Stimulated activated naive CD8-positive, alpha-beta T cell treated with anti-CD3 and anti-CD28 coated beads, Interleukin-15, Interleukin-2, amounts not matched to agents 100 ng/mL and 50 ng/mL, for 24 hours (primary cell): ENCODE data around the gene PCDHGB1.
A peak's percentile ranks its signal among the peaks of the same experiment; 100 is the strongest.
"Not testable (repeated sequence)": the region's sequence is repeated elsewhere in the genome, so short reads cannot be mapped to it uniquely, and the experiment has no call there.

Experiments used
- H3K27ac Mint-ChIP-seq: one replicate; pipeline ENCODE4 v1.8.0; 2021; ENCODE audit warnings: mild to moderate bottlenecking, mixed read lengths
- H3K27me3 Mint-ChIP-seq: one replicate; pipeline ENCODE4 v1.8.0; 2021; ENCODE audit warnings: mixed read lengths
- H3K36me3 Mint-ChIP-seq: one replicate; pipeline ENCODE4 v1.8.0; 2021; ENCODE audit warnings: low read depth, mixed read lengths
- H3K4me1 Mint-ChIP-seq: one replicate; pipeline ENCODE4 v1.8.0; 2021; ENCODE audit warnings: low read depth, mixed read lengths
- H3K4me3 Mint-ChIP-seq: one replicate; pipeline ENCODE4 v1.8.0; 2021; ENCODE audit warnings: mild to moderate bottlenecking, mixed read lengths
- H3K9me3 Mint-ChIP-seq: one replicate; pipeline ENCODE4 v1.8.0; 2021; ENCODE audit warnings: mixed read lengths

Gene PCDHGB1

DNA sequence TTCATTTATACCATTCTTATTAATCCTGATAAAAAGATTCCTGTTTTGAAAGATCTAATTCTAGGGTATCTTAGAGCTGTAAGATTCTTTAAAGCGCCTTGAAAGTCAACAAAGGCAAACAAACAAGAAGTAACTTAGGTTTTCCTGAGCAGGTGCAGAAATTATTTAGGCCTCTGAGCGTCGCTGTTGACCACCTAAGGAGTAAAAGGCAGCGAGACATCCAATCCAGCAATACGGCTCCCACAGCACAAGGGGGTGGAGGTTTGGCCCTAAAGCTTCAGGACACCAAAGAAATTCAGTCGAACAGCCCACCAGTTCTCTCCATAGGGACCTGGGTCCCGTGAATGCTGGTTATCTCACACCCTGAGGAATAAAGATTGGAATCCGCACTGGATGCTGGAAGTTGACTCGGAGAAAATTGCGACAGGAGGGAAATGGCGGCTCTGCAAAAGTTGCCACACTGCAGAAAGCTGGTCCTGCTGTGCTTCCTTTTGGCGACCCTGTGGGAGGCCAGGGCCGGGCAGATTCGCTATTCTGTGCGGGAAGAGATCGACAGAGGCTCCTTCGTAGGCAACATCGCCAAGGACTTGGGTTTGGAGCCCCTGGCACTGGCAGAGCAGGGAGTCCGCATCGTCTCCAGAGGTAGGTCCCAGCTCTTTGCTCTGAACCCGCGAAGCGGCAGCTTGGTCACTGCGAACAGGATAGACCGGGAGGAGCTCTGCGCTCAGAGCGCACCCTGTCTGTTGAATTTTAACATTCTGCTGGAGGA, 11.2 kb upstream of the PCDHGB1 start, which contains the start of gene PCDHGA2:
PCDHGA2 (plus strand) TSS at position 223 of the 769 bp plus-strand sequence.
- no peaks in the 10 kb centered on the region for H3K4me1 Mint-ChIP-seq
- H3K27me3 Mint-ChIP-seq = peaks cover 94% of the 10 kb centered on the region
- H3K36me3 Mint-ChIP-seq = peaks cover 28% of the 10 kb centered on the region
- no peak within 1 kb of the TSS for H3K4me3 Mint-ChIP-seq
- H3K27ac Mint-ChIP-seq = no peak within 1 kb of the TSS
- peaks cover 42% of the 10 kb centered on the region for H3K9me3 Mint-ChIP-seq

DNA sequence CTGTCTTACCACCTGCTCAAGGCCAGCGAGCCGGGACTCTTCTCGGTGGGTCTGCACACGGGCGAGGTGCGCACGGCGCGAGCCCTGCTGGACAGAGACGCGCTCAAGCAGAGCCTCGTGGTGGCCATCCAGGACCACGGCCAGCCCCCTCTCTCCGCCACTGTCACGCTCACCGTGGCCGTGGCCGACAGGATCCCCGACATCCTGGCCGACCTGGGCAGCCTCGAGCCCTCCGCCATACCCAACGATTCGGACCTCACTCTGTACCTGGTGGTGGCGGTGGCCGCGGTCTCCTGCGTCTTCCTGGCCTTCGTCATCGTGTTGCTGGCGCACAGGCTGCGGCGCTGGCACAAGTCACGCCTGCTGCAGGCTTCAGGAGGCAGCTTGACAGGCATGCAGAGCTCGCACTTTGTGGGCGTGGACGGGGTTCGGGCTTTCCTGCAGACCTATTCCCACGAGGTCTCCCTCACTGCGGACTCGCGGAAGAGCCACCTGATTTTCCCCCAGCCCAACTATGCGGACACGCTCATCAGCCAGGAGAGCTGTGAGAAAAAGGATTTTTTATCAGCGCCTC, 9.0 kb upstream of the PCDHGB1 start:
- Mint-ChIP-seq H3K9me3 (peaks cover 39% of the 10 kb centered on the region), H3K27me3 (peaks cover 87% of the 10 kb centered on the region), H3K36me3 (peaks cover 31% of the 10 kb centered on the region)
- H3K4me1 Mint-ChIP-seq, H3K4me3 Mint-ChIP-seq, H3K27ac Mint-ChIP-seq: not testable (repeated sequence)

DNA sequence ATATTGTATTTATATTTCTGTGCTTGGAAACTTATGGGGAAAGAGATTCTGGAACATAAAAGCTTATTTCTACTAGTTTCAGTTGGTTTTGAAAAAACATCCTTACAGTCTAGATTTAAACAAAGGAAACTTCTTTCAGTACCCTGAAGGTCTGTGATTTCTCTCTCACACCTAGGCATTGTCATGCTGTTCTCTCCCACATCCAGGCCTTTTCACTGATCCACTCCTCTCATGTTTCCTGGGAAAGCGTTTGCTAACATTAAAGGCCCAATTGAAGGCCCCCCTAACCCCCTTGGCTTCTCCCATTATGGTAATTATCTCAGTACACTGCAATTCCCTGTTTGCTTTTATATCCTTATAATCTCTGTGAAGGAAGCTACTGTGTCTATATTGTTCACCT, 7.1 kb upstream of the PCDHGB1 start:
- Mint-ChIP-seq H3K27me3 (peaks cover 83% of the 10 kb centered on the region), H3K27ac (no peak overlapping the region), H3K4me3 (no peak overlapping the region), H3K4me1 (no peaks in the 10 kb centered on the region), H3K36me3 (peaks cover 32% of the 10 kb centered on the region), H3K9me3 (peaks cover 40% of the 10 kb centered on the region)

DNA sequence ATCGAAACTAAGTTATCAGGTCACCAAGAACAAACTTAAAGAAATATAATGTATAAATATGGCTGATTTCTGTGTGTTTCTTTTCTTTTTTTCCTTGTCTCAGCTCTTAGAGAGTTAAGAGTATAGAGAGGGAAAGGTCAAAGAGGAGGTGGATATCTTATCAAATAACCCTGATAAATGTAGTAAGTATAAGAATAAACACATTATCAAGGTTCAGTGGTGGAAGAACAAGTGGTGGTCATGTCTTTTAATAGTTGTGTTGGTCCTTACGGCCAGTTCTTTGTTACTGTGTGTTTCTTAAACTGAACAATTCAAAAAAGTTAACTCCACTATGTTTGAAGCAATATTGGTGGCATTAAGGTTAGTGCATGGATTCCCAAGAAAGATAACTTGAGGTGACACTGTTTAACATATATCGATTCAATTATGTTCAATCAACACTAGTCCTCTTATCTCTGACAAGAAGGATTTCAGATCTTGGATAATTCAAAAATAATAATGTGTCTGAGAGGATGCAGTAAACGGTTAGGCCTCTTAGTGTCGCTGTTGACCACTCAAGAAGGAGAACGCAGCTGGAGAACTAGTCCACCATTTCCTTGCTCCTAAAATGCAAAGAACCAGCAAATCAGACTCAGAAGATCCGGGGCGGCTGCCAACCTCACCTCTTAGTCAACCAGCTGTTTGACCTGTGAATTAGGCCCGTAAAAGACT, 6.5 kb upstream of the PCDHGB1 start, which contains the start of gene PCDHGA3:
PCDHGA3 (plus strand) TSS at position 588 of the 711 bp plus-strand sequence. CDS start 205 bp downstream, outside the sequence.
- H3K27ac Mint-ChIP-seq = no peak within 1 kb of the TSS
- H3K9me3 Mint-ChIP-seq = peaks cover 34% of the 10 kb centered on the region
- peak within 1 kb of the TSS; percentile 39 for H3K4me3 Mint-ChIP-seq
- no peaks in the 10 kb centered on the region for H3K4me1 Mint-ChIP-seq
- peaks cover 81% of the 10 kb centered on the region for H3K27me3 Mint-ChIP-seq
- peaks cover 26% of the 10 kb centered on the region for H3K36me3 Mint-ChIP-seq

DNA sequence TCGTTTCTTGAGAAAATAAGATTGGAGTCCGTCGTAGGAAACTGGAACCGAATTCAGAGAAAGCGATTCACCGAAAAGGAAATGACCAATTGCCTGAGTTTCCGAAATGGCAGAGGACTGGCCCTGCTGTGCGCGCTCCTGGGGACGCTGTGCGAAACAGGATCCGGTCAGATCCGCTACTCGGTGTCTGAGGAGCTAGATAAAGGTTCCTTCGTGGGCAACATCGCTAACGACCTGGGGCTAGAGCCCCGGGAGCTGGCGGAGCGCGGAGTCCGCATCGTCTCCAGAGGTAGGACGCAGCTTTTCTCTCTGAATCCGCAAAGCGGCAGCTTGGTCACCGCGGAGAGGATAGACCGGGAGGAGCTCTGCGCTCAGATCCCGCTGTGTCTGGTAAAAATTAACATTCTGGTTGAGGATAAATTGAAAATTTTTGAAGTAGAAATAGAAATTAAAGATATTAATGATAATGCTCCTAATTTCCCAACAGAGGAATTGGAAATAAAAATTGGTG, 5.9 kb upstream of the PCDHGB1 start:
- H3K4me3 Mint-ChIP-seq = peak overlapping the region; percentile 39
- peaks cover 22% of the 10 kb centered on the region for H3K36me3 Mint-ChIP-seq
- peaks cover 38% of the 10 kb centered on the region for H3K9me3 Mint-ChIP-seq
- H3K4me1 Mint-ChIP-seq = no peaks in the 10 kb centered on the region
- no peak overlapping the region for H3K27ac Mint-ChIP-seq
- H3K27me3 Mint-ChIP-seq = peaks cover 81% of the 10 kb centered on the region

DNA sequence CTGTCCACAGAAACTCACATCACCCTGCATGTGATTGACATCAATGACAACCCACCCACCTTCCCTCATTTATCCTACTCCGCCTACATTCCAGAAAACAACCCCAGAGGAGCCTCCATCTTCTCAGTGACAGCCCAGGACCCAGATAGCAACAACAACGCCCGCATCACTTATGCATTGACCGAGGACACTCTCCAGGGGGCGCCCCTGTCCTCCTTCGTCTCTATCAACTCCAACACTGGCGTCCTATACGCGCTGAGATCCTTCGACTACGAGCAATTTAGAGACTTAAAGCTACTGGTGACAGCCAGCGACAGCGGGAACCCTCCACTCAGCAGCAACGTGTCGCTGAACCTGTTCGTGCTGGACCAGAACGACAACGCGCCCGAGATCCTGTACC, 4.6 kb upstream of the PCDHGB1 start:
- no peaks in the 10 kb centered on the region for H3K4me1 Mint-ChIP-seq
- H3K27me3 Mint-ChIP-seq = peaks cover 81% of the 10 kb centered on the region
- peaks cover 35% of the 10 kb centered on the region for H3K9me3 Mint-ChIP-seq
- H3K27ac Mint-ChIP-seq = no peak overlapping the region
- peaks cover 20% of the 10 kb centered on the region for H3K36me3 Mint-ChIP-seq
- H3K4me3 Mint-ChIP-seq = no peak overlapping the region

DNA sequence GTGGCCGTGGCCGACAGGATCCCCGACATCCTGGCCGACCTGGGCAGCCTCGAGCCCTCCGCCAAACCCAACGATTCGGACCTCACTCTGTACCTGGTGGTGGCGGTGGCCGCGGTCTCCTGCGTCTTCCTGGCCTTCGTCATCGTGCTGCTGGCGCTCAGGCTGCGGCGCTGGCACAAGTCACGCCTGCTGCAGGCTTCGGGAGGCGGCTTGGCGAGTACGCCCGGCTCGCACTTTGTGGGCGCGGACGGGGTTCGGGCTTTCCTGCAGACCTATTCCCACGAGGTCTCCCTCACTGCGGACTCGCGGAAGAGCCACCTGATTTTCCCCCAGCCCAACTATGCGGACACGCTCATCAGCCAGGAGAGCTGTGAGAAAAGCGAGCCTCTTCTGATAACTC, 3.9 kb upstream of the PCDHGB1 start:
- Mint-ChIP-seq H3K27me3 (peaks cover 84% of the 10 kb centered on the region), H3K36me3 (peaks cover 21% of the 10 kb centered on the region), H3K9me3 (peaks cover 38% of the 10 kb centered on the region)
- H3K4me3 Mint-ChIP-seq, H3K27ac Mint-ChIP-seq, H3K4me1 Mint-ChIP-seq: not testable (repeated sequence)

DNA sequence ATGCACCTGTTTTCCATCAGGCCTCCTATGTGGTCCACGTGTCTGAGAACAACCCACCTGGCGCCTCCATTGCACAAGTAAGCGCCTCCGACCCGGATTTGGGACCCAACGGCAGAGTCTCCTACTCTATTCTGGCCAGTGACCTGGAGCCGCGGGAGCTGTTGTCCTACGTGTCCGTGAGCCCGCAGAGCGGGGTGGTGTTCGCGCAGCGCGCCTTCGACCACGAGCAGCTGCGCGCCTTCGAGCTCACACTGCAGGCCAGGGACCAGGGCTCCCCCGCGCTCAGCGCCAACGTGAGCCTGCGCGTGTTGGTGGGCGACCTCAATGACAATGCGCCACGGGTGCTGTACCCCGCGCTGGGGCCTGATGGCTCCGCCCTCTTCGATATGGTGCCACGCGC, 1.7 kb downstream of the PCDHGB1 start:
- Mint-ChIP-seq H3K36me3 (peaks cover 20% of the 10 kb centered on the region), H3K27me3 (peaks cover 80% of the 10 kb centered on the region), H3K27ac (no peak overlapping the region), H3K9me3 (peaks cover 30% of the 10 kb centered on the region), H3K4me1 (no peaks in the 10 kb centered on the region), H3K4me3 (no peak overlapping the region)

DNA sequence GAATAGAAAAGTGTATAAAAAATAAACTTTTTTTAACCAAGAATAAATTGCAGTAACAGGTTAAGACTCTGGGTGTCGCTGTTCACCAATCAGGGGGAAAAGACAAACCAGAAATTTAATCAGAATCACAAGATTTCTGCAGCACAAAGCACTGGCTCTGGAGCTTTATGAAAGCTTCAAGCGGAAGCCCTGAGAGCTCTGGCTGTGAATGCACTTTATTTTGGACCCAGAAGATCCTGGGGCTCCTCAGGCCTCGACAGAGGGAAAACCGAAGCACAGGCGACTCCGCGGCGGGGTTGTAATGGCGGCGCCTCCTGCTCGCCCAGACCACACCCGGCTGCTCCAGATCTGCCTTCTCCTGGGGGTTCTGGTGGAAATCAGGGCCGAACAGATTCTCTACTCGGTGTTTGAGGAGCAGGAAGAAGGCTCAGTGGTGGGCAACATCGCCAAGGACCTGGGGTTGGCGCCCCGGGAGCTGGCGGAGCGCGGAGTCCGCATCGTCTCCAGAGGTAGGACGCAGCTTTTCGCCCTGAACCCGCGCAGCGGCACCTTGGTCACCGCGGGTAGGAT, 5.1 kb downstream of the PCDHGB1 start, which contains the start of gene PCDHGA4:
PCDHGA4 (plus strand) TSS at position 122 of the 570 bp plus-strand sequence; CDS start at position 209, 87 bp downstream.
- no peak within 1 kb of the TSS for H3K27ac Mint-ChIP-seq
- peaks cover 77% of the 10 kb centered on the region for H3K27me3 Mint-ChIP-seq
- no peaks in the 10 kb centered on the region for H3K4me1 Mint-ChIP-seq
- H3K9me3 Mint-ChIP-seq = peaks cover 26% of the 10 kb centered on the region
- H3K4me3 Mint-ChIP-seq = no peak within 1 kb of the TSS
- peaks cover 25% of the 10 kb centered on the region for H3K36me3 Mint-ChIP-seq

DNA sequence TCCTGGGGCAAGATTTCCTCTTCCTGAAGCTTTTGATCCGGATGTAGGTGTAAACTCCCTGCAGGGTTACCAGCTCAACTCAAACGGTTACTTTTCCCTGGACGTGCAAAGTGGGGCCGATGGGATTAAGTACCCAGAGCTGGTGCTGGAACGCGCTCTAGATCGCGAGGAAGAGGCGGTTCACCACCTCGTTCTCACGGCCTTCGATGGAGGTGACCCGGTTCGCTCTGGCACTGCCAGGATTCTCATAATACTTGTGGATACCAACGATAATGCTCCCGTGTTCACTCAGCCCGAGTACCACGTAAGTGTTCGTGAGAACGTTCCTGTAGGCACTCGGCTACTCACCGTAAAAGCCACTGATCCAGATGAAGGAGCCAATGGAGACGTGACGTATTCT, 5.7 kb downstream of the PCDHGB1 start:
- no peak overlapping the region for H3K4me3 Mint-ChIP-seq
- peaks cover 77% of the 10 kb centered on the region for H3K27me3 Mint-ChIP-seq
- H3K36me3 Mint-ChIP-seq = peaks cover 24% of the 10 kb centered on the region
- peaks cover 28% of the 10 kb centered on the region for H3K9me3 Mint-ChIP-seq
- no peaks in the 10 kb centered on the region for H3K4me1 Mint-ChIP-seq
- H3K27ac Mint-ChIP-seq = no peak overlapping the region

DNA sequence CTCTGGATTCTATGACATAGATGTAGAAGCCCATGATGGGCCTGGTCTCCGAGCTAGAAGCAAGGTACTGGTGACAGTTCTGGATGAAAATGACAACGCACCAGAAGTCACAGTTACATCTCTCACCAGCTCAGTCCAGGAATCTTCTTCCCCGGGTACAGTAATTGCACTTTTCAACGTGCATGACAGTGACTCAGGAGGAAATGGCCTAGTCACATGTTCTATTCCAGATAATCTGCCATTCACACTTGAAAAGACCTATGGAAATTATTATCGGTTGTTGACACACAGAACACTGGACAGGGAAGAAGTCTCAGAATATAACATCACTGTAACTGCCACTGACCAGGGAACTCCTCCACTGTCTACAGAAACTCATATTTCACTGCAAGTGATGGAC, 6.2 kb downstream of the PCDHGB1 start:
- Mint-ChIP-seq H3K36me3 (peaks cover 29% of the 10 kb centered on the region), H3K27ac (no peak overlapping the region), H3K9me3 (peaks cover 30% of the 10 kb centered on the region), H3K27me3 (peaks cover 77% of the 10 kb centered on the region), H3K4me3 (no peak overlapping the region), H3K4me1 (no peaks in the 10 kb centered on the region)

DNA sequence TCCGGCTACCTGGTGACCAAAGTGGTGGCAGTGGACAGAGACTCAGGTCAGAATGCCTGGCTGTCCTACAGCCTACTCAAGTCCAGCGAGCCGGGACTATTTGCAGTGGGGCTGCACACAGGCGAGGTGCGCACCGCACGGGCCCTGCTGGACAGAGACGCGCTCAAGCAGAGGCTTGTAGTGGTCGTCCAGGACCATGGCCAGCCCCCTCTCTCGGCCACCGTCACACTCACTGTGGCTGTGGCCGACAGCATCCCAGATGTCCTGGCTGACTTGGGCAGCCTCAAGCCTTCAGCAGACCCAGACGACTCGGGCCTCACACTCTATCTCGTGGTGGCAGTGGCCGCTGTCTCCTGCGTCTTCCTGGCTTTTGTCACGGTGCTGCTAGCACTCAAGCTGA, 7.1 kb downstream of the PCDHGB1 start:
- no peak overlapping the region for H3K4me3 Mint-ChIP-seq
- no peak overlapping the region for H3K27ac Mint-ChIP-seq
- H3K9me3 Mint-ChIP-seq = peaks cover 33% of the 10 kb centered on the region
- peaks cover 33% of the 10 kb centered on the region for H3K36me3 Mint-ChIP-seq
- peaks cover 79% of the 10 kb centered on the region for H3K27me3 Mint-ChIP-seq
- no peaks in the 10 kb centered on the region for H3K4me1 Mint-ChIP-seq

DNA sequence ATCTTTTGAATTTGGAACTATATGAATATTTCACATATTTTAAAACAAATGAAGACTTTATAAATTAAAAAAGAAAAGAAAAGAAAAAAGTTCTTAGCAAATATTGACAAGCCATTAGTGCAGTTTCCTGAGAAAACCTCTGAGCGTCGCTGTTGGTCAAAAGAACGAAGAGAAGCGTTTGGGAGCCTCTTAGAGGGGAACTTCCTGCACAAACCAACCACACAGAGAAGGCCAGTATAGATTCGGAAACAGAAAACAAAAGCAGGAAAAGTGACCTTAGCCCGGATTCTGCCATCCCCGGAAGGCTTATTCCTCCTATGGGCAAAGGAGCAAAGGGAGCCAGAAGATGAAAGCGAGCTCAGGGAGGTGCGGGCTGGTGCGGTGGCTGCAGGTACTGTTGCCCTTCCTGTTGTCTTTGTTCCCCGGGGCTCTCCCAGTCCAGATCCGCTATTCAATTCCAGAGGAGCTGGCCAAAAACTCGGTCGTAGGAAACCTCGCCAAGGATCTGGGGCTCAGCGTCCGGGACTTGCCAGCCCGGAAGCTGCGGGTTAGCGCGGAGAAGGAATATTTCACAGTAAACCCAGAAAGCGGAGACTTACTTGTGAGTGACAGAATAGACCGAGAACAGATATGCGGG, 10.0 kb downstream of the PCDHGB1 start, which contains the start of gene PCDHGB2:
PCDHGB2 (plus strand) TSS at position 205 of the 637 bp plus-strand sequence; CDS start at position 347, 142 bp downstream.
- Mint-ChIP-seq H3K4me3 (peak within 1 kb of the TSS; percentile 77), H3K4me1 (no peaks in the 10 kb centered on the region), H3K9me3 (peaks cover 44% of the 10 kb centered on the region), H3K27me3 (peaks cover 83% of the 10 kb centered on the region), H3K36me3 (peaks cover 35% of the 10 kb centered on the region), H3K27ac (peak within 1 kb of the TSS; percentile 61)

DNA sequence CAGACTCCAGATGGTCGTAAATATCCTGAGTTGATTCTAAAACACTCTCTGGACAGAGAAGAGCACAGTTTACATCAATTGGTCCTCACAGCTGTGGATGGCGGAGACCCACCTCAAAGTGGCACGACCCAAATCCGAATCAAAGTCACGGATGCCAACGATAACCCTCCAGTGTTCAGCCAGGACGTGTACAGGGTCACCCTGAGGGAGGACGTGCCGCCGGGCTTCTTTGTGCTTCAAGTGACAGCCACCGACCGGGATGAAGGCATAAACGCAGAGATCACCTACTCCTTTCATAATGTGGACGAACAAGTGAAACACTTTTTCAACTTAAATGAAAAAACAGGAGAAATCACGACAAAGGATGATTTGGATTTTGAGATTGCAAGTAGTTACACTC, 10.8 kb downstream of the PCDHGB1 start:
- peaks cover 51% of the 10 kb centered on the region for H3K9me3 Mint-ChIP-seq
- H3K4me3 Mint-ChIP-seq = no peak overlapping the region
- peaks cover 41% of the 10 kb centered on the region for H3K36me3 Mint-ChIP-seq
- no peaks in the 10 kb centered on the region for H3K4me1 Mint-ChIP-seq
- H3K27me3 Mint-ChIP-seq = peaks cover 86% of the 10 kb centered on the region
- peak overlapping the region; percentile 61 for H3K27ac Mint-ChIP-seq
